Measurements from ENCODE around the gene STK32C.

Gene STK32C

DNA sequence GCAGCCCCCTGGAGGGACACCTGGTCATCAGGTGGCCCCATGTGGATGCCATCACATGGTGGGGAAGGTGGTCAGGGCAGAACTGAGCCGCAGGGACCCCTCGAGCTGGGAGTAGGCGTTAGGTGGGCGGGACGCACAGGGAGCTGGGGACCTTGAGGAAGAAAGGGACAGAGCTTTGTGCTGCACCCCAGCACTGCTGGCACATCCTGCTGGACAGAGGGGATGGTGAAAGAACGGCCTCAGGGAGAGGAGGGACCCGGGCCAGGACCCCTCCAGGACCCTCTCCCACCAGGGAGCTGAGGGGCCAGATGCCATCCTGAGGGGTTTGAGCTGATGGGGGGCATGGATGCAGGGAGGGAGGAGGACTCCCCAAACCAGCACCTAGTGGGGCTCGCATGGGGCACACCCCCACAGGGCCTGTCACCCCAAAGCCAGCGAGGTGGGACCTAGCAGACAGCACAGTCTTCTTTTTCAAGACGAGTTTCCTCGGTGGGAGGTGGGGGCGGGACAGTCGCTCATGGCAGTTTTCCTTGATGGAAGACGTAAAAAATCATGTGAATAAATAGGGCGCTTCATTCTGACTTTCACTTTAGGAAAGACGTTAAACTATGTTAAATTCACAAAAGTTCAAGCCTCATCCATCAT, 43.3 kb downstream of the STK32C start:
- DNase-seq = no peak

GRCh38 chr10:132263866-132264265, 43.9 kb downstream of the STK32C start:
- DNase-seq = no peak

- no peak for DNase-seq
Measured at GRCh38 chr10:132259702-132260482, 47.9 kb downstream of the STK32C start.

GRCh38 chr10:132258423-132258822, 49.3 kb downstream of the STK32C start:
- no peak for DNase-seq

DNA sequence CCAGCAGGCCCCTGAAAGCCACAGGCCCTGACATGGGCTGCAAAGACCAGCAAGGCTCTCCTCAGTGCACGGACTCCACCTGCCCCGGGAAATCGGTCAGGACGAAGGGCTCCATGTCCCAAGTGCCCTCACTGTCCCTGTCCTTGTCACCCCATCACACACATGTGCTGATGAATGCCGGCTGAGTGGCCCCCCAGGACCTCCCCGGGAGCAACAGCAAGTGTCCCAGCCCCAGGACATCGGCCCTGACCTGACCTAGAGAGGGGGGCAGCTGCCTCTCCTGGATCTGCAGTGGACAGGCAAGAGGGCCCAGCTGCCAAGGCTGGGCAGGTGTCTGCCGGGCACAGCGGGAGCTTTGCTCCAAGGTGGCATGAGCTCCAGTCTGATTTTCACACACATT, 49.8 kb downstream of the STK32C start:
- no peak for DNase-seq

GRCh38 chr10:132257271-132257670, 50.5 kb downstream of the STK32C start:
- DNase-seq = no peak

- DNase-seq = no peak
Measured at GRCh38 chr10:132256866-132257265, 50.9 kb downstream of the STK32C start.

GRCh38 chr10:132255489-132256344, 52.0 kb downstream of the STK32C start:
- no peak for DNase-seq

DNA sequence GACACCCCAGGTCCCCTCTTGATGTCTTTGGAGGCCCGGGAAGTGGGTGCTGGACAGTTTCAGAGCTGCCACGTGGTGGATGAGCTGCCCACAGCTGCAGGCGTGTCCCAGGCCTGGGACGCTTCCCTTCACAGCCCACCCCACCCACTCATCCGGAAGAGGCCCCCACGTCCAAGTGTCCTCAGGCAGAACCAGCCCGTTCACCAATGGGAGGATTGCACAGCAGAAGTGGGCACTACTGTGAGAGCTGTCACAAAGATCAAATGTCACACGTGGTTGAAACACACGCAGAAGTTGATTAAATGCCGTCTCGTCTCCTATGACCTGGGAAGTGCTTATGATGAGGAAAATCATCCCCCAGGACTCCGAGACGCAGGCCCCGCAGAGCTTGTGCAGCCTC, 52.9 kb downstream of the STK32C start:
- DNase-seq = no peak

DNA sequence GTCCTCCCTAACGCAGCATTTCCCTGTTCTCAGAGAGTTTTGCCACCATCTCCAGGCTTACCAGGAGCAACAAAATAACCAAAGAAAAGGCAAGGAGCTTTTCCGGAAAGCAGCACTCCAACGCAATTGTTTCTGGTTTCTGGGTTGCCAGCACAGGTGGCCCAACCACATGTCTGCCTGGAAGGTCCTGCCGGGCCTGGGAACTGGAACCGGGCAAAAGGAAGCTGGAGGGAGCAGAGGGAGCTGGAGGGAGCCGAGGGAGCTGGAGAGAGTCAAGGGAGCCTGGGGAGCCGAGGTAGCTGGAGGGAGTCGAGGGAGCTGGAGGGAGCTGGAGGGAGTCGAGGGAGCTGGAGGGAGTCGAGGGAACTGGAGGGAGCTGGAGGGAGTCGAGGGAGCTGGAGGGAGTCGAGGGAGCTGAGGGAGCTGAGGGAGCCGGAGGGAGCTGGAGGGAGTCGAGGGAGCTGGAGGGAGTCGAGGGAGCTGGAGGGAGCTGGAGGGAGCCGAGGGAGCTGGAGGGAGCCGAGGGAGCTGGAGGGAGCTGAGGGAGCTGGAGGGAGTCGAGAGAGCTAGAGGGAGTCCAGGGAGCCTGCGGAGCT, 54.6 kb downstream of the STK32C start:
- DNase-seq = no peak

DNA sequence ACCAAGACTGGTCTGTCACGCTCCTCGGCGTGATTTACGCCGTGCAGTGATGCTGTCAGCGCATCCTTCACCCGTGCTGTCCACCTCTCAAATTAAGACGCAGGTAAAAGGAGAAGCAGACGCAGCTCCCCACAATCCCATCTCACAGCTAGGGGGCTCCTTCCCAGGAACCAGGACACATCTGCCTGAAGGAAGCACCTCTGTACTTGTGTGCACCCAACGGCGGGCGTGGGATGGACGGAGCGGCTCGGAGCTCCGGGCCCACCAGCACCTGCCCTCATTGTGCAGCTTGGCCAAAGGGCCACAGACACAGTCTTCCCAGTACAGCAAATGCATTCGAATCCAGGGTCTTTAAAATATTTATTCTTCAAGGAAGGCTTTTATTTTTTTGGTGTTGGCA, 55.3 kb downstream of the STK32C start:
- no peak for DNase-seq

GRCh38 chr10:132251928-132252327, 55.8 kb downstream of the STK32C start:
- no peak for DNase-seq

DNA sequence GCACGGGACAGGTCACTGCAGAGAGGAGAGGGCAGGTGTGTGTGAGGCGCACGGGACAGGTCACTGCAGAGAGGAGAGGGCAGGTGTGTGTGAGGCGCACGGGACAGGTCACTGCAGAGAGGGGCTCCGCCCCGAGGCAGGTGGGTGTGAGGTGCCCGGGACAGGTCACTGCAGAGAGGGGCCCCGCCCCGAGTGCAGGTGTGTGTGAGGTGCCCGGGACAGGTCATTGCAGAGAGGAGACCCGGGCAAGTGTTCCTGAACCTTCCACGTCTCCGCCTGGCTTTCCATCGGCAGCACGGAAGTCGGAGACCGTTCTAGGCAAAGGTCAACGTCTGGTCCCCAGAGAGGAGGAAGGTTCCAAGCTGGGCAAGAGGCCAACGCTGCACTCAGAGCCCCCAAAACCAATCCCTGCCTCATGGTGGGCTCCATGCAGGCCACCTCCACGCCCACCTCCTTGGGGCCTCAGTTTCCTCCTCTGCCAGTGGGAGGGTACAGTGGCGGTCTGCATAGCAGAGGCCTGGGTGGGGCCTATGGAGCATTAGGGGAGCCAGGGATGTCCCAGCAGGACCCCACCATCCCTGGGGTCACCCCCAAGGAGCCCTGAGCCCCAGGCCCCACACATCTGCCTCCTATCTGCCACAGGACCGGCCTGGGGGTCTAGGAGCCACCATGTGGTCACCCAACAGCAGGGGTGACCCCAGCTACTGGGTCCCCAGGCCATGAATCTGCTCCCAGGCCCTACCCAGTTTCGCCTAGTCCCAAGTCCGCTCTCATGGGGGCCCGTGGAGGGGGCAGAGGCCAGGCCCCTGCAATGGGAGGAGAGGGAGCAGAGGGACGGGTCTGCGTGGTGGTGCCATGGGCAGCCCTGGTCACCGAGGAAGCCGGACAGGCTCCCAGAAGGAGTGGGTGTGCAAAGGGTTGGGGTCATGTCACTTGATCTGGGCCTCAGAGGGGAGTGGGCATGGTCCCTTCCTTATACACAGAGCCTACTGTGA, 57.0 kb downstream of the STK32C start:
- no peak for DNase-seq

- no peak for DNase-seq
Measured at GRCh38 chr10:132249824-132250375, 57.9 kb downstream of the STK32C start.

DNA sequence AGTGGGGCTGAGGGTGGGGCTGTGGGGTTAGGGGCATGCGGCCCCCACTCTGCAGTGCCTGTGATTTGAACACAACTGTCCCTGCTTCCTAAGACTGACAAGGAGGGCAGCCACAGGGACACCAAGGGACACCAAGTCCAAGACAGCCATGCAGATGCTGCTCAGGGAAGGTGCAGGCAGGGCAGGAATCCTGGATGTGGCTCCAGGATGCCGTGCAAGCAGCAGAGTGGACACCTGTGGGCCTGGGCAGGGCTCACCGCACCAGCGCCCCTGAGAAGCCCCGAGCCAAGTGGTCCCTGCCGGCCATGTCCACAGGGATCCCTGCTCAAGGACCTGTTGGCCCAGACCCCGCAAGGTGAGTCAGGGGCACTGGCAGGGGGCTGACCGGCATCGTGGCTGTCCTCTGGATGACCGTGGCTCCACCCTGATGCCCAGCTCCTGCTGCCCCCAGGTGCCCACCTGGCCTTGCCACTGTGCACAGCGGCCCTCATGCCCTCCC, 58.5 kb downstream of the STK32C start:
- no peak for DNase-seq

DNA sequence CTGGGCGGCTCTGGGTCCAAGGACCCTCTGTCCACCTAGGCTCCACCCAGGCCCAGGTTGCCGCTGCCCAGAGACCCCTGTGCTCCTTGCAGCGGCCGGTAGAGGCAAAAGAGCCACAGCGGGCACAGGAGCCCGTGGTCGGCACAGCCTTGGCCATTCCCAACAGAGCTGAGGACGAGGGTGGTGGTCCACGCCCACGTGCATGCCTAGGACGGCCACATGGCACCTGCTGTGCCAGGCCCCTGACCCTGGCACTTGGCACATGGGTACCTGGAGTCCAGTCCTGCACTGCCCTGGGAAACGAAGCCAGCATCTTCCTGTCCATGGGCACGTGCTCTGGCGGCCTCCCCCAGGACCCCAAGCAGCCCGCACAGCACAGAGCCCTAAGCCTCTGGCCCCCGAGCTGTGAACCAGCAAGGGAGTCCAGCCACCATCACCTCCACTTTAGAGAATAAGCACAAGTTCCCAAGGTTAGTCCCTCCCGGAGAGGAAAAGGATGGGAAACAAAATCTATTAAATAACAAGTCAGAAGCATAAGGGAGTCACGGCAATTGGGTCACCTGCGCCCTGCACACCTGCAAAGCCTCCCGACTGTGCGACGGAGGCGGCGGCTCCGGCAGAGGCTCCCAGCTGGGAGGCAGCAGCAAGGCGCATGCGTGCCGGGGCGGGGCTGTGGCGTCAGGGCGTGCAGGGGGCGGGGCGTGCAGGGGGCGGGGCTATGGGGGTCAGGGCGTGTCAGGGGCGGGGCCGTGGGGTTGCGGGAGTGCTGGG, 59.1 kb downstream of the STK32C start:
- DNase-seq = no peak

- peak; percentile 71 to 73 for DNase-seq
Measured at GRCh38 chr10:132247943-132248342, 59.8 kb downstream of the STK32C start.

DNA sequence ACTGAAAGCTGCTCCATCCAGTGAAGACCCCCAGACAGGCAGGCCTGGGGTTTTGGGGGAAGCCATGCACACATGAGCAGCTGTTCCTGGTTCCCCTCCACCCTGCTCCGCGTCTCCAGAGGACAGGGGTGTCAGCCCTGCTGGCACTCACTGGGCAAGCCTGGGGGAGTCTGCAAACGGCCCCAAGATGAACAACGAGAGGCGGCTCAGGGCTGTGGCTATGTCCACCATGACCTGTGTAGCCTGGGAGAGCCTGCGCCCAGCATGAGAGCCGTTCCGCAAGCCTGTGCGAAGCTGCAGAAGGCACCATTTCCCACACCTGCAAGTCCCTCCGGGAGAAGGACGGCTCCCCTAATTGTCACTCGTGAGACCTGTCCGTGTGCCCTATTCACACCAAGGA, 61.5 kb downstream of the STK32C start:
- DNase-seq = no peak

DNA sequence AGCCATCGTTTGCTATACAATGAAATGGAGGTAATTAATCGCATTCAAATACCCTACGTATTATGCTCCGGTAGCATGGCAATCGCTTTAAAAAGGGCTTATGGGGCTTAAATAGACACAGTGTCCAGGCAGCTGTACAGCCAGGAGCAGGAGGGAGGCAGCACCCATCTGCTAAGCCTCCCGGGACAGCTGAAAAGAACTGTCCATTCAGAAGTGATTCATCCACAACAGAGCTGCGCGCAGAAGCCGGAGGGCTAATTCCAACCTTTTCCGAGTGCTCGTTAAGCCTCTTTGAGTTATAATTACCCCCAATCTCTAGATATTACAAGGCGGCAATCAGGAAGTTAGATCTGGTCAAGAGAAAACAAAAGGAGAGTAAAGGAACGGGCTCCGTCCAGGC, 62.7 kb downstream of the STK32C start:
- peak; percentile 19 to 56 for DNase-seq

- no peak for DNase-seq
Measured at GRCh38 chr10:132243626-132244025, 64.1 kb downstream of the STK32C start.

DNA sequence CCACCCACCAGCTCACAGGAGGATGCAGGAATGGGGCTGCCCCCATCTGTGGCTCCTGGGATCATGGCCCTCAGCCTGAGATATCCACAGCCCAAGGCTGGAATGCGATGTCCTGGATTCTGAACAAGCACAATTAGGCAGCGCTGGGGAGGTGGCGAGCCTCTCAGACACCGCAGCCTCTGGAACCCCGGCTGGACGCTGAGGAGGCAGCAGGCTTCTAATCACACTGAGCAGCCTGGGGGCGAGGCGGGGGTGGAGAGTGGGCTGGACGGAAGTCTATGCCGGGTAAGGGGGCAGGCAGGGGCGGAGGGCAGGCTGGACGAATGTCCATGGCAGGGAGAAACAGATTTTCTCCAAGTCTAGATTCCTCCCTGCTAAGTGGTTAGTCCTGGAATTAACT, 64.6 kb downstream of the STK32C start:
- no peak for DNase-seq

Data from NCI-H524 (cell line).